IPS DF 19.7 (cell line): Measurements from ENCODE around the gene PAPOLB.
"Not testable (repeated sequence)": the region's sequence is repeated elsewhere in the genome, so short reads cannot be mapped to it uniquely, and the experiment has no call there.

Experiments used
- DNase-seq: peaks from one replicate; pipeline ENCODE4 v3.0.0-alpha.2; 2013; ENCODE audit warnings: low read depth, low spot score

The PAPOLB gene

GRCh38 chr7:4861673-4862072 lies at the start of gene PAPOLB:
Gene PAPOLB (minus strand): TSS chr7:4862030. CDS start chr7:4861810, 220 bp downstream.
- no peak for DNase-seq

GRCh38 chr7:4911111-4911828 lies 49.4 kb upstream of the PAPOLB start:
- no peak for DNase-seq

DNA sequence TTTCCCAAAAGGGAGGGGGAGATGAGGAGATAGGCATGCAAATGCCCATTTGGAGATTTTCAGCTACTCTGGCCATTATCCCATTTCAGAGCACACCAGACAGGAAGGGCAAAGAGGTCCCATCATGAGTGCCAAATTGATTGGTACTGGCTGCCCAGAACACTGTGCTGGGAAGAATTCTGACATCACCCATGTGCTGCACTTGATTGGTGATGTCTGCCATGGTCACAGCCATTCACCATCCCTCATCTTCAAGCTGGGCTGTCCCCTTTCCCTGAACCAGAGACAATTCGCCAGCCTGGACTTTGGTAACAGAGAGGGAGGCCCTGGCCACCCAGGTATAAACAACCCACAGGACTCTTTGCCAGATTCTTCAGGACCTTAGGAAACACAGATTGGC lies 44.9 kb upstream of the PAPOLB start:
- DNase-seq: no peak

- DNase-seq: no peak
Measured at GRCh38 chr7:4905171-4905570, 43.3 kb upstream of the PAPOLB start.

DNA sequence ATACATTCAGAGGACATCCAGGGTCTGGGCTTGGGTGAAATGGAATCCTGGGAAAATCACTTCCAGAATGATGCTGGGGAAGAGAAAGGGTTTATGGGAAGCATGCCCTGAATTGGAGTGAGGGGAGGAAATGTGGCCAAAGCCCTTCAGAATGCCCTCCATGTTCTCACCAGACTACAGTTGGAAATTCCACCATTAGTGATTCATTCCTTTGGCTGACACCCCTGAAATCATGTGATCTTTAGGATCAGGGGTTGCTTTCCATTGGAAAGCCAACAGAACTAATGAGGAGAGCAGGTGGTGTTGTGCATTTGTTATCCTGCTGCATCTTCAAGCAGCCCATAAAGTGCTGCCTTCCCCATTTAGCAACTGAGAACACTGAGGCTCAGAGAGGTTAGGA lies 42.5 kb upstream of the PAPOLB start:
- no peak for DNase-seq

DNA sequence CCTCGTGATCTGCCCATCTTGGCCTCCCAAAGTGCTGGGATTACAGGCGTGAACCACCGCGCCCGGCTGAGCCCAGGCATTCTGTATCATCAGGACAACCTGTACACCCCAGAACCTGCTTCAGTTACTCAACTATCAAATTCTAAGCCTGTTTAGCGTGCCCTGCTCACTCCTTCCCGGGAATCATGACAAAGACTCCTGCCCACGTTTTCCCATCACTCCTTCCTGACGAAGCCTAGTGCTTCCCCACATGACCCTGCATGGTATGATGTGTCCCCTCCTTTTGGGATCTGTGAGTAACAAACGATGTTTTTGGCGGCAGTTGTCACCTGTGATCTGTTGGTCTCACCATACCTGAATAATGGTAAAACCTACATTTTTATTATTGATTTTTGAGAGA lies 33.9 kb upstream of the PAPOLB start:
- DNase-seq: no peak

DNA sequence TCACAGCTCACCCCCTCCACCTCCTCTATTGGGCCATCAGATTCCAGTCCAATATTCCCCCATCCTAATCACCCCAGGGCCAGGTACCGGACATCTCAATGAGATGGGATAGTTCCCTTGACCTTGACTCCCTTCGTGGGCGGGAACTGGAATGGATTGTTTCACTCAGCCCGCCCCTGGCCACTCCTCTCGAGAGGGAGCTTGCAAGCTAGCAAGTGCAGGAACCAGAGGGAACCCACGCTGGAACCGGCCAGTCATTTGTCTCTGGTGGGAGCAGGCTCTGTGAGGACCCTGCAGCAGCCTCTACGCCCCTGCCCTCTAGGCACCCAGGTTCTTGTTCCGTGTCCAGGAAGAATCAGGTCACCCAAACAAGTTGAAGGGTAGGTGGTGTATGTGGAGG lies 32.7 kb upstream of the PAPOLB start:
- no peak for DNase-seq

DNA sequence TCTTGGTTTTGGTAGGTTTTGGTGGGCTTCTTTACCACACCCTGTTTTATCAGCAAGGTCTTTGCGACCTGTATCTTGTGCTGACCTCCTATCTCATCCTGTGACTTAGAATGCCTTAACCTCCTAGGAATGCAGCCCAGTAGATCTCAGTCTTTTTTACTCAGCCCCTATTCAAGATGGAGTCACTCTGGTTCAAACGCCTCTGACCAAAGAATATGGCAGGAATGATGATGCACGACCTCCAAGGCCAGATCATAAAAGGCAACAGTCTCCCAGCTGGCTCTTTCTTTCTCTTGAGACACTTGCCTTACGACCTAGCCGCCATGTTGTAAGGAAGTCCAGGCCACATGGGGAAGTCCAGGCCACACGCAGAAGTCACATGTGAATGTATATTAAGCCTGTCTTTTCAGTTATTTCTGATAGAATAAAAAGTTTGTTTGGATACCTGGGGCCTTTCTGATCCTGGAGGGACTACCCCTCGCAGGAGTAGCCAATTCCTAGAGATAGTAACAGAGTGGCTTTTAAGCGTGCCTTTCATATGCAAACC lies 32.2 kb upstream of the PAPOLB start:
- no peak for DNase-seq

- DNase-seq: not testable (repeated sequence)
Measured at GRCh38 chr7:4893188-4893587, 31.4 kb upstream of the PAPOLB start.

GRCh38 chr7:4891522-4891921 lies 29.7 kb upstream of the PAPOLB start:
- not testable (repeated sequence) for DNase-seq

- DNase-seq: no peak
Measured at GRCh38 chr7:4889682-4890081, 27.9 kb upstream of the PAPOLB start.

GRCh38 chr7:4888161-4888560 lies 26.3 kb upstream of the PAPOLB start:
- DNase-seq: no peak

- no peak for DNase-seq
Measured at GRCh38 chr7:4886671-4887070, 24.8 kb upstream of the PAPOLB start.

- no peak for DNase-seq
Measured at GRCh38 chr7:4885317-4885807, 23.5 kb upstream of the PAPOLB start.

DNA sequence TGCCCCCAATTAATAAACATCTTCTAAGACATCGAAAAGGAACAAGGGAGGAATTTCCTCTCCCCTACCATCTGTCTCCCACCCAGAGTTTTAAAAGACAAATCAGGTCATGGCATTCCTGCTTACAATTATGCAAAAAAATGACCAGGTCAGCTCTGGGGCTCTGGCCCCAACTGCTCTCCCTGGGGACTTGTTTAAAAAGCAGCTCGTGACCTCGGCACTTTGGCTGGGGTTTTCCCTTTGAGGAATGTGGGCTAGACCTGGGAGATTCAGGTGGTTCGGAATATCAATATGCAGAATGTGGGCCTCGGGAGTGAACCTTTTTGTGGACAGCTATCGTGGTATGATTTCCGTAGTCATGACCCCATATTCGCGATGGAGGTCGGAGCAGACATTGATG lies 22.3 kb upstream of the PAPOLB start:
- no peak for DNase-seq

GRCh38 chr7:4883372-4884144 lies 21.7 kb upstream of the PAPOLB start, which contains the start of gene RADIL:
Gene RADIL (minus strand): TSS chr7:4883716. CDS start chr7:4878139, 5,577 bp downstream.
- DNase-seq: peak; percentile 30

DNA sequence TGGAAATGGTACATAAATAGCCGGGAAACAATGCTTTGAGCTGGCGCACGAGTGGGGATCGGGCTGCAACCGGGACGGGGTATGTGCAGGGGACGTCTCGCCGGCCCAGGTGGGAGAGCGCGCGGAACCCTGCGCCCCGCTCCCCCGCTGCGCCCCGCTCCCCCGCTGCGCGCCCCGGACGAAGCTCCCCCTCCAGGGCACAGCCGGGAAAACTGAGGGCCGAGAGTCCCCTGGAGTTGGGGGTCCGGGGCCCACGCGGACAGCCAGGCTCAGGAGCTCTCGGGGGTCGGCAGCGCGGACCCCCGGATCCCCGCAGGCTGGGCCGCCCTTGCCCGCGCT lies 21.2 kb upstream of the PAPOLB start:
- DNase-seq: no peak

GRCh38 chr7:4882169-4883032 lies 20.6 kb upstream of the PAPOLB start:
- peak; percentile 30 for DNase-seq

DNA sequence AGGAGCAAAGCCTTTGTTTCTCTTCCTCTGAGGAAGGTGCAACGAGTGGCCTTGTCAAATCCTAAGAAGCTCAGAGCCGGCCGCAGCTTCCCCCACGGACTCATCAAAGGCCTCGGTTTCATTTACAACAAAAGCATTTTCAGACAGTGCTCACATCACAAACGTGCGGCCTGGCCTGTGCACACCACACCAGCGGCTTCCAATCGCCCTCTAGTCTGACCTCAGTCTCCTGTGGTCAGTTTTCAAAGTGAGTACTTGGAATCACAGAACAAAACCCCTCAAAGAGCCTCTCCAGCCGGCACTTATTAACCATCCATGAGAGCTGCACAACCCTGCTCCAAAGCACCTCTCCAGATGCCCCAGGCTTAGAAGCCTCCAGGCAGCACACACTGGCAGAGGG lies 18.4 kb upstream of the PAPOLB start:
- no peak for DNase-seq

- DNase-seq: no peak
Measured at GRCh38 chr7:4879396-4880081, 17.7 kb upstream of the PAPOLB start.
